GM19324 (cell line): Measurements from ENCODE around the gene PODNL1.
"Not testable (repeated sequence)": the region's sequence is repeated elsewhere in the genome, so short reads cannot be mapped to it uniquely, and the experiment has no call there.

Experiments
- ATAC-seq: cut with Tn5 transposase; IDR thresholded peaks from one replicate; pipeline ENCODE4 v1.9.1; 2021; ENCODE audit warnings: mild to moderate bottlenecking, moderate library complexity; ENCODE audit not compliant: unreplicated experiment, low FRiP score

The PODNL1 gene

DNA sequence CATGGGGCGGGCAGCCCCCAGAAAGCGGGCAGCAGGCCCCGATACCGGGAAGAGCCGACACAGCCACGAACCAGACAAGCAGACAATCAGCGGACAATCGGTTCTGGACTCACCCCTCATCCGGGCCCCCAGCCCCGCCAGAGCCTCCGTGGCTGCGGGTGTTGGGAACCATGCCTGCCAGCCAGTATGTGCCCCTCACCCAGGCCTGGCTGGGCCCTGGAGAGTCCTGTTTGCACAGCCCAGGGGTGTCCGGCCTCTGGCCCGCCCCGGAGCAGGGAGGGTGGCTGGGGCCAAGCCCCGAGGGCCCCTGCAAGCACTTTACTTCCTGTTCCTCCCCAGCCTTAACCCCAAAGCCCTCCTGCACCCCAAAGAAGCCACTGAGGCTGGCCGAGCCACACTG is 7.8 kb downstream of the PODNL1 start:
- no peak for ATAC-seq

DNA sequence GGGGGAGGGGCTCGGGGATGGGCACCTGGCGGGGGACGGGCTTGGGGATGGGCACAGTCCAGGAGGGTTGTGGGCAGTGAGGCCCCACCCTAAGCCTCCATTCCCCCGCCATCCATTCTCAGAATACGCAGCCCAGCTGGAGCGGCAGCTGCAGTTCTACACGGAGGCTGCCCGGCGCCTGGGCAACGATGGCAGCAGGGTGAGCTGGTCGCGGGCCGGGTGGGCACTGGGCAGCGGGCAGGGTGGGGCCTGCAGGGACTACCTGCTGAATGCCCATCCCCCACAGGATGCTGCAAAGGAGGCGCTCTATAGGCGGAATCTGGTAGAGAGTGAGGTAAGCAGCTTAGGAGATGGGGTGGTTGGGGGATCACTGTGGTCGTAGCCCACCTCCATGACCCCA is 8.3 kb downstream of the PODNL1 start:
- ATAC-seq: no peak

DNA sequence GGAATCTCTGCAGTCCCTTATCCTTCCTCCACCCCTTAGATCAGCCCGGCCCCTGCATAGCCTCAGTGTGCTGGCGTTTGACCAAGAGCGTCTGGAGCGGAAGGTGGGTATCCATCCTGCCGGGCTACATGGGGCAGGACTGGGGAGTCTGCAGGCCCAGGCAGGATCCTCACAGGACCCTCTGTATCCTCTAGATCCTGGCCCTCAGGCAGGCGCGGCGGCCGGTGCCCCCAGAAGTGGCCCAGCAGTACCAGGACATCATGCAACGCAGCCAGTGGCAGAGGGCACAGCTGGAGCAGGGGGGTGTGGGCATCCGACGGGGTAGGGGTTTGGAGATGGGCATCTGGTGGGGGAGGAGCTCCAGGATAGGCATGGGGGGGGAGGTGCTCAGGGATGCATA is 8.9 kb downstream of the PODNL1 start:
- ATAC-seq: no peak

DNA sequence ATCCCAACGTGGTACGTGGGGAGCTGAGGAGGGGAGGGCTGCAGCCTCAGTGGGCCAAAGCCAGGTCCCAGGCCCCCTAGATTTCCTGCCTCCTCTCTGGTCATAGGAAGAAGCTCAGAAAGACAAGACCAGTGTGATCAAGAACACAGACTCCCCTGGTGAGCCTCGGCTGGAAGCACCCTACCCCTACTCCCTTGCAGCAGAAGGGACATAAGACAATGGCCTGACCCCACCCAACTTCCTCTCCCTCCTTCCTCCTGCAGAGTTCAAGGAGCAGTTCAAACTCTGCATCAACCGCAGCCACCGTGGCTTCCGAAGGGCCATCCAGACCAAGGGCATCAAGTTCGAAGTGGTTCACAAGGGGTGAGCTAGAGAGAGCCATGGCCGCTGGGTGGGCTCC is 11.5 kb downstream of the PODNL1 start:
- no peak for ATAC-seq

DNA sequence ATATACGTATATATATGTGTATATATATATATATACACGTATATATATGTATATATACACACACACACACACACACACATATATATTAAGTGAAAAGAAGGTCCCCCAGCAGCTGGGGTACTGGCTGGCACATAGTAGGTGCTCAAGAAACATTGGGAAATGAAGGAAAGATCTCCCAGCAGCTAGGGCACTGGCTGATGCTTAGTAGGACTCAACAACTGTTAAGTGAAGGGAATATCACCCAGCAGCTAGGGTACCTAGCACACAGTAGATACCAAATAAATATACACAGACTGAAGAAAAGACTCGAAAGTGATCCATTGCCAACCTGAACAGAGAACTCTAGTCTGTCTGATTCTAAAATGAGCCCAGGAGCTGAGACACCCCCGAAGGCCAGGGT is 12.2 kb downstream of the PODNL1 start:
- no peak for ATAC-seq

DNA sequence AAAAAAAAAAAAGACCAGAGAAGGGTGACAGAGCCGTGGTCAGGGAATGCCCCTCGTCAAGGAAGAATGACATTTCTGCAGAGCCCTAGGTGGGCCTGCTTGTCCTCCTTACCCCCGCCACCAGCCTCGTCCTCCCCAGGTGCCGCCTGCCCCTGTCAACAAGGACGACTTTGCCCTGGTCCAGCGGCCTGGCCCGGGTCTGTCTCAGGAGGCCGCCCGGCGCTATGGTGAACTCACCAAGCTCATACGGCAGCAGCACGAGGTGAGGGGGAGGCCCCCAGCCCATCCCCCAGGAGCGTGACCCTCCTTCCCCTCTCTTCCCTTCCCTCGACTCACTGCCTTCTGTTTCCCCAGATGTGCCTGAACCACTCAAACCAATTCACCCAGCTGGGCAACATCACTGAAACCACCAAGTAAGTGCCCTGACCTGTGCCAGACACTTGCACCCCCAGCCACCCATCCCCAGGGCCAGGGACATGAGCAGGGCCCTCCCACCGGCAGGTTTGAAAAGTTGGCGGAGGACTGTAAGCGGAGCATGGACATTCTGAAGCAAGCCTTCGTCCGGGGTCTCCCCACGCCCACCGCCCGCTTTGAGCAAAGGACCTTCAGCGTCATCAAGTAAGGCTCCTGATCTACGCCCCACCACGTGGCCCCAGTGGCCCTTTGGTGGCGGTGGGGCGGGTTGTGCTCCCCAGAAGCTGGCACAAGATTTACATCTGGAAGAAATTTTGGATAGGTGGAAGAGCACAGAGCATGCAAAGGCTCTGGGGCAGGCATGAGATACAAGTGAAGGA is 14.8 kb downstream of the PODNL1 start:
- no peak for ATAC-seq

DNA sequence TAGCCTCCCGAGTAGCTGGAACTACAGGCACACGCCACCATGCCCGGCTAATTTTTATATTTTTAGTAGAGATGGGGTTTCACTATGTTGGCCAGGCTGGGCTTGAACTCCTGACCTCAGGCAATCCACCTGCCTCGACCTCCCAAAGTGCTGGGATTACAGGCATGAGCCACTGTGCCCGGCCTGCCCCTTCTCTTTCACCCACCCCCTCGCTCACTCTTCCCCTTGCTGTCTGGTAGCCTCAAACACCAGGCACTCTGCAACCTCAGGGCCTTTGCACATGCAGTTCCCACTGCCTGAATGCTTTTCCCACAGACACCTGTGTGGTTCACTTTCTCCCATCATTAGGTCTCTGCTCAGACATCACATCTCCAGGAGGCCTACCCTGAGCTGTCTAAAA is 16.1 kb downstream of the PODNL1 start:
- ATAC-seq: not testable (repeated sequence)

DNA sequence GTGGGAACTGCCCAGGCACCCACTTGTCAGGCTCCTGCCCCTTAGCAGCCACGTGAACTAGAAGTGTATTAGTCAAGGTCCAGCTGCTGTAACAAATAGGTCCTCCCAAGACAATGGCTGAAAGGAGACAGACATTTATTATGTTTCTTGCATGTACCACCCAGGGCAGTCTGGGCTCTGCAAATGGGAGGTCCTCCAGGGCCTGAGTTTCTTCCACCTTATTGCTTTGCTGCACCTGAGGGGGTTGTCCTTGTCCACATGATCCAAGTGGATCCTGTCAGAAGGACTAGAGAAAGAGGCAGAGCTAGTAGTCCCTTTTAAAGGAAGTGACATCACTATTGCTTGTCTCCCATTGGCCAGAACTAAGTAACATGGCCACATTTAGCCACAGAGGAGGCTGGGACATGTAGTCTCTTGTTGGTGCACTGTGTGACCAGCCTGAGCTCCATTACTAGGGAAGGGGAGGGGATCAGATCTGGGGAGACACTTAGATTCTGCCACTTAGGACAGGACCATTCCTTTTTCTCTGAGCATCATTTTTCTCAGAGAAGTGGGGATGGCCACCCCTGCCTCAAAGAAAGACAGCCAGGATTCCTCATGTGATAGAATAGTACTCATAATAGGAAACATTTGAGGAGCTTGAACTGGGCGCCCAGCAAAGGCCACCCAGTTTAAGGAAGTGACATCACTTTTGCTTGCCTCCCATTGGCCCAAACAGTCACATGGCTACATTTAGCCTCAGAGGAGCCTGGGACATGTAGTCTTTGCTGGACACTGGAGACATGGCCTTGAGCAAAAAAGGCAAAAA is 17.1 kb downstream of the PODNL1 start:
- no peak for ATAC-seq

DNA sequence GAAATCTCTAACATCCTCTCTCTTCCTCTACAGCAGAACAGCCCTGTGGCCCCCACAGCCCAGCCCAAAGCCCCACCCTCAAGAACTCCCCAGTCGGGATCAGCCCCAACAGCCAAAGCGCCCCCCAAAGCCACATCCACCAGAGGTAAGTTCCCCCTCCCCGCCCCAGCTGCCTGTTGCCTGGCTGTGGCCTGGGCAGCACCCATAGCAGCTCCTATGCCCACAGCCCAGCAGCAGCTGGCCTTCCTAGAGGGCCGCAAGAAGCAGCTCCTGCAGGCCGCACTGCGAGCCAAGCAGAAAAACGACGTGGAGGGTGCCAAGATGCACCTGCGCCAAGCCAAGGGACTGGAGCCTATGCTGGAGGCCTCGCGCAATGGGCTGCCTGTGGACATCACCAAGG is 17.7 kb downstream of the PODNL1 start:
- no peak for ATAC-seq

DNA sequence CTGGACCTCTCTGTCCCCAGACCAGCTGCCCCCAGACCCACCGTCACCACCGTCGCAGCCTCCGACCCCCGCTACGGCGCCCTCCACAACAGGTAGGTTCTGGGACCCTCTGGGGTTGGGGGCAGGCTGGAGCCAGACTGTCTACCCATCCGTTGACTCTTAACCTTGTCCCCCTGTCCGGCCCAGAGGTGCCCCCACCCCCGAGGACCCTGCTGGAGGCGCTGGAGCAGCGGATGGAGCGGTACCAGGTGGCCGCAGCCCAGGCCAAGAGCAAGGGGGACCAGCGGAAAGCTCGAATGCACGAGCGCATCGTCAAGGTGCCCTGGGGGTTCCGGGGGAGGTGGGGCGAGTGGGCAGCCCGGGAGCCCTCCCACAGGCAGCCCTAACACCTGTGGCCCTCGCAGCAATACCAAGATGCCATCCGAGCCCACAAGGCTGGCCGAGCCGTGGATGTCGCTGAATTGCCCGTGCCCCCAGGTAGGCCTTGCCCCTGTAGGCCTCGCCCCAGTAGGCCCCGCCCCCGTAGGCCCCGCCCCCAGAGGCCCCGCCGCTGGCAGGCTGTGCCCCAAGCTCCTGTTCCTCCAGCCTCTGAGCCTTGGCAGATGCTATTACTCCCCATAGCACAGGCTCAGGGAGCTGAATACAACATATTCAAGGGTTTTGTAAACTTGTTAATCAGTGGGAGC is 19.3 kb downstream of the PODNL1 start:
- ATAC-seq: no peak

DNA sequence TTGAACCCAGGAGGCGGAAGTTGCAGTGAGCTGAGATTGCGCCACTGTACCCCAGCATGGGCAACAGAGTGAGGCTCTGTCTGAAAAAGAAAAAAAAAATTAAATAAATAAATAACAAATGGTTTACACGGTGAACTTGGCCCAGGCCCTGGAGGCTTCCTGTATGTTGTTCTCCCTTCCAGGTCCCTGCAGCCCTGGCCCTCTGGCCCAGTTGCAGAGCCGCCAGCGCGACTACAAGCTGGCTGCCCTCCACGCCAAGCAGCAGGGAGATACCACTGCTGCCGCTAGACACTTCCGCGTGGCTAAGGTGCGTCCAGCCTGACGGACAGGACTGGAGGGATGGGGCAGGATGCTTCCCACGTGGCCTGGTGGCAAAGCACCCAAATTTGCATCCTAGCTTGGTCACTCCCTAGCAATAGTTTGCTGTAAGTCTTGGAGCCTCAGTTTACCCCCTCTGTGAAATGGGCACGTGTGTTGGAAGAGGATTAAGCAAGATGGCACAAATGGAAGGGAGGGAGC is 20.3 kb downstream of the PODNL1 start:
- no peak for ATAC-seq

DNA sequence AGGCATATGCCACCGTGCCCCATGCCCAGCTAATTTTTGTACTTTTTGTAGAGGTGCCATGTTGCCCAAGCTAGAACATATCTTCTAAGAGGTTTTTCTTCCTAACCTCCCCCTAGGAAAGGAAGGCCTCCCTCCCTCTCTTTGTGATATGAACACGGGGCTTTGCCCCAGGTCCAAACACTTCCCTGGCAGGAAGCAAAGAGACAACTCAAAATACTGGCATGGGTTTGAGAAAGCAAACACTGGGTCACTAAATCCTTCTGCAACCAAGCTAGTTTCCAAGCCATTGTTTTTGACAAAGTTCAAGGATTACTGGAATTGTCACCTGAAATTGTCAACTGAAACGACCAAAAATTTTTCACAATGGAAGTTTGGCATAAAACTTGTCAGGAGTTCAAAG is 23.4 kb downstream of the PODNL1 start:
- no peak for ATAC-seq

DNA sequence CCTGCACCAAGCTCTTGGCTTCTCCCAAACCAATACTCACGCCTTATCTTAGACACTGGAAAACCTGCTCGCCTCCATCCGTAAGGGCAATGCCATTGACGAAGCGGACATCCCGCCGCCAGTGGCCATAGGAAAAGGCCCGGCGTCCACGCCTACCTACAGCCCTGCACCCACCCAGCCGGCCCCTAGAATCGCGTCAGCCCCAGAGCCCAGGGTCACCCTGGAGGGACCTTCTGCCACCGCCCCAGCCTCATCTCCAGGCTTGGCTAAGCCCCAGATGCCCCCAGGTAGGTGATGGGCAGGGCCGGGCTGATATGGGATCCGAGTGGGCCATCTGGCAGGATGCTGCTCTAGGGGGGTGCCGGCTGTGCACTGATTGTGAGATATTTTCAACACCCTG is 24.9 kb downstream of the PODNL1 start:
- no peak for ATAC-seq

DNA sequence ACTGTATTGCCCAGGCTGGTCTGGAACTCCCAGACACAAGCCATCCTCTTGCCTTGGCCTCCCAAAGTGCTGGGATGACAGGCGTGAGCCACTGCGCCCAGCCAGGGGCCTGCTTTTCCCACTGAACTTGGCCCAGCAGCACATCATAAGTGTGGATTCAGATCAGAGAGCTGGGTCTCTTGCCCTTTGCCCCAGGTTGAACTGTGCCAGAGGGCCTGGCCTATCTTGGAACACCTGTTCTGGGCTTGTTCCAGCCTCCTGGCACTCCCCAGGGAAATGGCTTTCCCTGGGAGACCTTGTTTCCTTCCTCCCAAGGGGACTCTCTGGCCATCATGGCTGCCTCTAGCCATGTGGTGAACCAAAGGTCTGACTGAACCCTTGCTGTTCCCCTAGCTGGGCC is 28.8 kb downstream of the PODNL1 start:
- no peak for ATAC-seq

DNA sequence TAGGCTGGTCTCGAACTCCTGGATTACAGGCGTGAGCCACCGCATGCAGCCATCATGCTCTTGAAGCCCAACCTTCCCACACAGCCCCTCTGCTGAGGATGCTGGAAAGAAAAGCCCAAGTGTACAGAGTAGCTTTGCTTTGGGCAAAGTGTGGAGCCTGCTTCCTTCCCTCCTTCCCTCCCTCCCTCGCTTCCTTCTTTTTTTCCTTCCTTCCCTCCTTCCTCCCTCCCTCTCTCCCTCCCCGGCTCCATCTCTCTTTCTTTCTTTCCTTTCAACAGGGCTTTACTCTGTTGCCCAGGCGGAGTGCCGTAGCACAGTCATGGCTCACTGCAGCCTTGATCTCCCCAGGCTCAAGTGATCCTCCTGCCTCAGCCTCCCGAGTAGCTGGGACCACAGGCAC is 29.5 kb downstream of the PODNL1 start:
- ATAC-seq: no peak

DNA sequence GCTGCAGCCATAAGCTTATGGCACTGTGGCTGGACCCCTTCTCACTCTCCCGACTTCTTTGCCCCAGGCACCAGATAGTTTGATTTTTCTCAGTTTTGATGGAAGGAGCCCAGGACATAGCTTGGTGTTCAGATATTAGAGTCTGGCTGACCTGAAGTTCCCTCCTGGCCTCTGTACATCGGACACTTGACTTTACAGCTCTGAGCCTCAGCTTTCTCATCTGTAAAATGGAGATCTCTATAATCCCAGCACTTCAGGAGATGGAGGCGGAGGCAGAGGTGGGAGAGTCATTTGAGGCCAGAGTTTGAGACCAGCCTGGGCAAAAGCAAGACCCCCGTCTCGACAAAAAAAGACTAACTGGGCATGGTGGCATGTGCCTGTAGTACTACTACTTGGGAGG is 31.3 kb downstream of the PODNL1 start:
- no peak for ATAC-seq

DNA sequence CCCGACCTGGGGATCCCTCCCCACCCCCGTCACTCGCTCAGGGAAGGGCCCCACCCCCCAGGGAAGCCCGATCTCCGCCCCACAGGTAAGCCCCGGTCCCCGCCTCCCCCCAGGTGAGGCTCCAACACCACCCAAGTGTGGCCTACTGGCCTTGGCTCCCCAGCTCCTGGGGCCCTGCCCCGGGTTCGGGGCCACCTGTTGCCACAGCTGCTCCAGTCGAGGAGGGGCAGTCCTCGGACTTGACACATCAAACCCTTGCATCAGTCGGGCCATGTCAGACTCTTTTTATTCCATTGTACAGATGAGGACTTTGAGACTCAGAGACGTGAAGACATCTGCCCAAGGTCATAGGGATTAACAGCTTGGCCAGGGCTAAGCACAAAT is 31.7 kb downstream of the PODNL1 start:
- ATAC-seq: peak; percentile 18

DNA sequence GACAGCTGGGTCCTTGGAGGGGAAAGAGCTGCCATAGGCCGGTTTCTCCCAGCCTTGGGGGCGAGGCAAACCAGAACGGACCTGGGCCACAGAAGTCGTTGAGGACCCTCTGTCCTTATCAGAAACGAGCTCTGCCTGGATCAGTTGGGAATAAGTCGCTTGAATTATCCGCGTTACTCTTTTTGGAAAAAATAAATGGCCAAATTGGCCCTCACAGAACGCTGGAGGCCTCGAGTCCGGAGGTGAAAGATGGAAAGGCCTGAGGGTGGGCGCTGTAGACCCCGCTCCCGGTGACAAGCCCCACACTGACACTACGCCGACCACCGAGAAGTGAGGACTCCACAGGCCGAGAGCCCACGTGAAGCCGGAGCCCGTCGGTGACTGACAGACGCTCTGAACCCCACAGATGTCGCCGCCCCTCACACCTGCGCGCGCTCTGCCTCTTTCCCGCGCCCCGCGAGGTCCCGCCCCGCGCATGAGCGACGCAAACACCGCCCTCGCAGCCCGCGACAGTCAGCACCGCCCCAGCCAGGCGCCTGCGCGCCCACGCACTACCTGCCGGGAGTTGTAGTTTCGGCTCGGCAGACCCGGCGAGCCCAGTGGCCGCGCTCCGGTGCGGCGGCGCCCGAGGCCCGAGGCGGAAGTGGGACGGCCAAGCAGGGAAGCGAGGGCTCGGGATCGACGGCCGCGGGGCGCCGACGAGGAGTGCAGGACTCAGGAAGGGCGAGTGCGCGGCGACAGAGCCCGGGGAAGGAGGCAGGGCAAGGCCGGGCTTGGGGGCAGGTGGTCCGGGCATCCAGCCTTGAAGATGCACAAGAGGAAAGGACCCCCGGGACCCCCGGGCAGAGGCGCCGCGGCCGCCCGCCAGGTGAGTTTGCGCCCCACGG is 32.3 kb downstream of the PODNL1 start, which contains the start of the genes BRME1 and CC2D1A:
Gene BRME1 (minus strand): TSS at position 484 of the 887 bp plus-strand sequence. CDS start 1,225 bp downstream, outside the sequence.
Gene CC2D1A (plus strand): TSS at position 568 of the 887 bp plus-strand sequence. CDS start 241 bp downstream, at position 809.
- ATAC-seq: peak; percentile 98

DNA sequence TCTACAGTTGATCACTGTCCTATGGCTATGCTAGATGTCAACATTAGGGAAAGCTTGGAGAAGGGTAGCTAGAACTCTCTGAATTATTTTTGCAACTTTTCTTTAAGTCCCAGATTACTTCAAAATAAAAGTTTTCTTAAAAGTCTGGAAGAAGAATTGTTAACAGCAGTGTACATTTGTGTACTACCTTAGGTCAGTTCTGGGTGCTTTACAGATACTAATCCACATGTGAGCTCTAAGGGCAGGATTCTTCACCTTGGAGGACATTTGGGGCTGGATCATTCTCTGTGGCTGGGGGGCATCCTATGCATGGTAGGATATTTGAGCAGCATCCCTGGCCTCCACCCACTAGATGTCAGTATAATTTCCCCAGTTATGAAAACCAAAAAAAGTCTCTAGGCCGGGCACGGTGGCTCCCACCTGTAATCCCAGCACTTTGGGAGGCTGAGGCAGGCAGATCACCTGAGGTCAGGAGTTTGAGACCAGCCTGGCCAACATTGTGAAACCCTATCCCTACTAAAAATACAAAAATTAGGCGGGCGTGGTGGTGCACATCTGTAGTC is 35.1 kb downstream of the PODNL1 start:
- no peak for ATAC-seq
